ENCODE data around the gene GP1BA. TPM values are rescaled to one million over a fixed set of nuclear protein-coding genes. Genes with fewer than 3 reads are reported as not detected.

GP1BA gene
- total RNA-seq, 1 experiment from 2014 or later: not detected

- no peak for TF ChIP-seq EZH2 (IDR thresholded peaks at IDR 0.05; ENCODE audit: low read depth)
- TF ChIP-seq, protein P1, sequence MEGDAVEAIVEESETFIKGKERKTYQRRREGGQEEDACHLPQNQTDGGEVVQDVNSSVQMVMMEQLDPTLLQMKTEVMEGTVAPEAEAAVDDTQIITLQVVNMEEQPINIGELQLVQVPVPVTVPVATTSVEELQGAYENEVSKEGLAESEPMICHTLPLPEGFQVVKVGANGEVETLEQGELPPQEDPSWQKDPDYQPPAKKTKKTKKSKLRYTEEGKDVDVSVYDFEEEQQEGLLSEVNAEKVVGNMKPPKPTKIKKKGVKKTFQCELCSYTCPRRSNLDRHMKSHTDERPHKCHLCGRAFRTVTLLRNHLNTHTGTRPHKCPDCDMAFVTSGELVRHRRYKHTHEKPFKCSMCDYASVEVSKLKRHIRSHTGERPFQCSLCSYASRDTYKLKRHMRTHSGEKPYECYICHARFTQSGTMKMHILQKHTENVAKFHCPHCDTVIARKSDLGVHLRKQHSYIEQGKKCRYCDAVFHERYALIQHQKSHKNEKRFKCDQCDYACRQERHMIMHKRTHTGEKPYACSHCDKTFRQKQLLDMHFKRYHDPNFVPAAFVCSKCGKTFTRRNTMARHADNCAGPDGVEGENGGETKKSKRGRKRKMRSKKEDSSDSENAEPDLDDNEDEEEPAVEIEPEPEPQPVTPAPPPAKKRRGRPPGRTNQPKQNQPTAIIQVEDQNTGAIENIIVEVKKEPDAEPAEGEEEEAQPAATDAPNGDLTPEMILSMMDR (conservative IDR thresholded peaks at IDR 0.05): no peak
- no peaks in the 10 kb centered on the region for H3K9me2 ChIP-seq (ENCODE audit: insufficient read depth)
- H3K4me1 ChIP-seq (replicated peaks; ENCODE audit: insufficient read depth): peaks cover 24% of the 10 kb centered on the region
- ChIA-PET POLR2A (ENCODE audit: unreplicated experiment) (interaction anchor here (0.6 to 2.3 kb wide), 4 partner anchors 9 to 47 kb away, joined by 3 to 20 read pairs (median 16); partner anchors contain the start of genes PFN1 and SPAG7), CTCF (interaction anchor here (0.7 kb wide), 1 partner anchor 16 kb away, joined by 6 read pairs; no protein-coding TSS in a partner anchor)
- H3K27ac ChIP-seq: peak overlapping the region; percentile 87
- peaks cover 61% of the 10 kb centered on the region for H3F3A ChIP-seq (ENCODE audit: insufficient read depth, low read depth)
- peak overlapping the region; percentile 100 for H3K4me2 ChIP-seq
- H4K20me1 ChIP-seq (ENCODE audit: insufficient read depth): peaks cover 8% of the 10 kb centered on the region
- DNase-seq: no peak
- H3K4me3 ChIP-seq: peak overlapping the region; percentile 93
- no TSS peak for BruUV-seq (replicated peaks)
- intact Hi-C loops (cut with micrococcal nuclease; ENCODE audit: unreplicated experiment): loop anchor here (1.0 kb wide), 1 partner anchor 30 kb away; no protein-coding TSS in a partner anchor
- peaks cover 58% of the 10 kb centered on the region for H3K79me2 ChIP-seq (ENCODE audit: low read depth)
- H3K36me3 ChIP-seq (ENCODE audit: low read depth): peaks cover 18% of the 10 kb centered on the region
- H2AFZ ChIP-seq: peak overlapping the region; percentile 92
- H3K9me3 ChIP-seq (ENCODE audit: insufficient read depth, low read depth): no peaks in the 10 kb centered on the region
- no peaks in the 10 kb centered on the region for H3K27me3 ChIP-seq (ENCODE audit: insufficient read depth, low read depth)
Measured at GRCh38 chr17:4939546-4939795, 7.4 kb downstream of the GP1BA start.

- peaks cover 24% of the 10 kb centered on the region for H3K4me1 ChIP-seq (replicated peaks; ENCODE audit: insufficient read depth)
- peak within 1 kb of the TSS; percentile 100 for H3K4me2 ChIP-seq
- no TSS peak for BruUV-seq (replicated peaks)
- intact Hi-C loops (cut with micrococcal nuclease; ENCODE audit: unreplicated experiment): loop anchor here (1.0 to 10.0 kb wide), 4 partner anchors 9 to 105 kb away; partner anchors contain the start of genes MINK1 and SPAG7
- H3K36me3 ChIP-seq (ENCODE audit: low read depth): peaks cover 21% of the 10 kb centered on the region
- peaks cover 13% of the 10 kb centered on the region for H4K20me1 ChIP-seq (ENCODE audit: insufficient read depth)
- ChIA-PET CTCF (interaction anchor here (0.7 to 1.4 kb wide), 4 partner anchors 17 to 150 kb away, joined by 3 to 16 read pairs (median 5); no protein-coding TSS in a partner anchor), POLR2A (ENCODE audit: unreplicated experiment) (interaction anchor here (0.5 to 2.3 kb wide), 8 partner anchors 8 to 418 kb away, joined by 3 to 20 read pairs (median 10); partner anchors contain the start of genes PFN1 and SPAG7)
- peaks cover 61% of the 10 kb centered on the region for H3F3A ChIP-seq (ENCODE audit: insufficient read depth, low read depth)
- no peaks in the 10 kb centered on the region for H3K27me3 ChIP-seq (ENCODE audit: insufficient read depth, low read depth)
- no peaks in the 10 kb centered on the region for H3K9me3 ChIP-seq (ENCODE audit: insufficient read depth, low read depth)
- no peaks in the 10 kb centered on the region for H3K9me2 ChIP-seq (ENCODE audit: insufficient read depth)
- peak within 1 kb of the TSS; percentile 92 for H2AFZ ChIP-seq
- peak; percentile 98 for DNase-seq
- peaks cover 63% of the 10 kb centered on the region for H3K79me2 ChIP-seq (ENCODE audit: low read depth)
- H3K4me3 ChIP-seq: peak within 1 kb of the TSS; percentile 93
- peak within 1 kb of the TSS; percentile 87 for H3K27ac ChIP-seq
- no peak for TF ChIP-seq EZH2 (IDR thresholded peaks at IDR 0.05; ENCODE audit: low read depth)
- TF ChIP-seq, protein P1 (conservative IDR thresholded peaks at IDR 0.05): no peak
Measured at GRCh38 chr17:4939796-4940554, 7.9 kb downstream of the GP1BA start, which contains the start of the genes RNF167 and SLC25A11. RNF167 (plus strand) TSS chr17:4940268; CDS start chr17:4940910, 642 bp downstream. SLC25A11 (minus strand) TSS chr17:4940046; CDS start chr17:4939910, 136 bp downstream.

GRCh38 chr17:4940555-4941318, 8.7 kb downstream of the GP1BA start:
- TF ChIP-seq, protein P1 (conservative IDR thresholded peaks at IDR 0.05): no peak
- no peak for TF ChIP-seq EZH2 (IDR thresholded peaks at IDR 0.05; ENCODE audit: low read depth)
- Histone ChIP-seq H3K4me2 (peak overlapping the region; percentile 100), H3K9me3 (ENCODE audit: insufficient read depth, low read depth) (no peaks in the 10 kb centered on the region), H3K4me1 (replicated peaks; ENCODE audit: insufficient read depth) (peaks cover 32% of the 10 kb centered on the region), H3K36me3 (ENCODE audit: low read depth) (peaks cover 26% of the 10 kb centered on the region), H3K4me3 (peak overlapping the region; percentile 93), H4K20me1 (ENCODE audit: insufficient read depth) (peaks cover 20% of the 10 kb centered on the region), H3K79me2 (ENCODE audit: low read depth) (peaks cover 69% of the 10 kb centered on the region), H3K9me2 (ENCODE audit: insufficient read depth) (no peaks in the 10 kb centered on the region), H2AFZ (peak overlapping the region; percentile 79), H3K27ac (peak overlapping the region; percentile 87), H3K27me3 (ENCODE audit: insufficient read depth, low read depth) (no peaks in the 10 kb centered on the region), H3F3A (ENCODE audit: insufficient read depth, low read depth) (peaks cover 67% of the 10 kb centered on the region)
- ChIA-PET POLR2A (ENCODE audit: unreplicated experiment) (interaction anchor here (0.5 to 2.3 kb wide), 7 partner anchors 8 to 419 kb away, joined by 3 to 20 read pairs (median 13); partner anchors contain the start of genes PFN1 and SPAG7), CTCF (interaction anchor here (0.8 to 1.4 kb wide), 3 partner anchors 26 to 150 kb away, joined by 3 to 16 read pairs (median 4); no protein-coding TSS in a partner anchor)
- TSS peak; percentile 82 for BruUV-seq (replicated peaks)
- DNase-seq: no peak
- intact Hi-C loops (cut with micrococcal nuclease; ENCODE audit: unreplicated experiment): loop anchor here (1.0 to 10.0 kb wide), 3 partner anchors 9 to 106 kb away; partner anchors contain the start of genes MINK1 and SPAG7
